HepG2 (cell line): ENCODE data around the gene ALDH16A1. TPM values are rescaled to one million over a fixed set of nuclear protein-coding genes. Genes with fewer than 3 reads are reported as not detected.

Experiments
- EP300 ChIP-seq, 3 experiments: sonication (generic) in 1 of 3; formaldehyde crosslinking in 1 of 3; IDR thresholded peaks; 2 replicates each; pipeline versions ENCODE4 v1.5.1 to v1.6.1; 2011 to 2020; ENCODE audit warnings: low read depth in 2 of 3, low read length in 2 of 3, borderline replicate concordance in 1 of 3, improper control_type of control experiment in 1 of 3, mild to moderate bottlenecking in 1 of 3, missing genetic modification reagents in 1 of 3, moderate library complexity in 1 of 3
- HIVEP1 ChIP-seq: sonication (generic); formaldehyde crosslinking; IDR thresholded peaks from 2 replicates; pipeline ENCODE4 v1.4.0; 2020; ENCODE audit warnings: mild to moderate bottlenecking, missing genetic modification reagents
- IKZF1 ChIP-seq: fragments of 450-650 bp; IDR thresholded peaks from 2 replicates; pipeline ENCODE4 v1.7.1; 2016
- KDM4B ChIP-seq: sonication (generic); formaldehyde crosslinking; IDR thresholded peaks from 2 replicates; pipeline ENCODE4 v1.4.0; 2020; ENCODE audit warnings: missing genetic modification reagents
- NFYB ChIP-seq: sonication (generic); formaldehyde crosslinking; IDR thresholded peaks from 2 replicates; pipeline ENCODE4 v1.4.0; 2020; ENCODE audit warnings: missing genetic modification reagents
- PHF8 ChIP-seq: sonication (generic); formaldehyde crosslinking; IDR thresholded peaks from 2 replicates; pipeline ENCODE4 v1.5.0; 2020; ENCODE audit warnings: missing genetic modification reagents
- PRDM15 ChIP-seq: sonication (generic); formaldehyde crosslinking; IDR thresholded peaks from 2 replicates; pipeline ENCODE4 v1.4.0; 2020; ENCODE audit warnings: missing genetic modification reagents
- RCOR2 ChIP-seq: IDR thresholded peaks from 2 replicates; pipeline ENCODE4 v1.6.1; 2016; ENCODE audit warnings: missing biosample characterization, missing genetic modification reagents
- TMF1 ChIP-seq: sonication (generic); formaldehyde crosslinking; IDR thresholded peaks from 2 replicates; pipeline ENCODE4 v1.8.1; 2022; ENCODE audit warnings: low read depth, missing genetic modification reagents
- TRAFD1 ChIP-seq: sonication (generic); formaldehyde crosslinking; IDR thresholded peaks from 2 replicates; pipeline ENCODE4 v1.5.1; 2020; ENCODE audit warnings: missing genetic modification reagents, mild to moderate bottlenecking, borderline replicate concordance
- ZNF24 ChIP-seq: fragments of 450-650 bp; IDR thresholded peaks from 2 replicates; pipeline ENCODE4 v1.6.1; 2017; ENCODE audit warnings: antibody characterized with exemption, mild to moderate bottlenecking
- ZNF264 ChIP-seq: sonication (generic); formaldehyde crosslinking; IDR thresholded peaks from 2 replicates; pipeline ENCODE4 v1.4.0; 2020; ENCODE audit warnings: missing genetic modification reagents
- ZNF34 ChIP-seq: sonication (generic); formaldehyde crosslinking; IDR thresholded peaks from 2 replicates; pipeline ENCODE4 v1.4.0; 2020; ENCODE audit warnings: mild to moderate bottlenecking, missing genetic modification reagents, borderline replicate concordance
- ZNF510 ChIP-seq: sonication (generic); formaldehyde crosslinking; IDR thresholded peaks from 2 replicates; pipeline ENCODE4 v1.4.0; 2020; ENCODE audit warnings: low read depth, mild to moderate bottlenecking, missing genetic modification reagents
- ZNF773 ChIP-seq: sonication (generic); formaldehyde crosslinking; IDR thresholded peaks from 2 replicates; pipeline ENCODE4 v1.4.0; 2020; ENCODE audit warnings: missing genetic modification reagents, borderline replicate concordance
- ZNF878 ChIP-seq: sonication (generic); formaldehyde crosslinking; IDR thresholded peaks from 2 replicates; pipeline ENCODE4 v1.8.1; 2023; ENCODE audit warnings: mild to moderate bottlenecking, missing genetic modification reagents, moderate library complexity
- polyA plus RNA-seq, 8 experiments: library from polyadenylated mRNA; depleted of rRNA in 3 of 8; stranded (reverse) in 7 of 8; unstranded in 1 of 8; fragments of >200 nt; fragmentation: Illumina TruSeq in 4 of 8; extraction: Trizol in 4 of 8; gene quantifications; 2 replicates each; pipeline versions ENCODE4 v1.2.1 to v1.2.3, GENCODE V29; 2011 to 2016; ENCODE audit warnings: low read depth in 4 of 8, missing spikeins in 1 of 8, mixed read lengths in 1 of 8; ENCODE audit not compliant: insufficient read depth in 1 of 8
- total RNA-seq, 5 experiments: library from RNA; depleted of rRNA; stranded (reverse); fragments of >200 nt; fragmentation: Illumina TruSeq; extraction: Trizol; gene quantifications; 2 replicates each; pipeline ENCODE4 v1.2.3, GENCODE V29; 2016; ENCODE audit warnings: low read depth in 1 of 5

ALDH16A1 gene
- total and polyA plus RNA-seq, 2 of the 13 experiments (the other 11 are each of a cell fraction or from before 2014, with no cell fraction given): 8.4 to 34.9 TPM

GRCh38 chr19:49502866-49503581 lies 50.0 kb downstream of the ALDH16A1 start (continued):
- TF ChIP-seq TRAFD1 (CRISPR knock-in tag): no peak
- TF ChIP-seq ZNF878 (CRISPR knock-in tag): no peak
- TF ChIP-seq RCOR2 (CRISPR knock-in tag): peak; percentile 51; the same call in 1 of the 2 replicates
- no peak for TF ChIP-seq TMF1
- TF ChIP-seq PRDM15: no peak
- TF ChIP-seq ZNF510: no peak
- no peak for TF ChIP-seq EP300 (IDR thresholded peaks at IDR 0.05; ENCODE audit: low read depth in 2 of 2, low read length in 2 of 2)
- TF ChIP-seq EP300 (CRISPR knock-in tag; IDR thresholded peaks at IDR 0.05; ENCODE audit: borderline replicate concordance): no peak
- no peak for TF ChIP-seq ZNF773
- TF ChIP-seq KDM4B: no peak
- no peak for TF ChIP-seq ZNF34 (CRISPR knock-in tag)
- no peak for TF ChIP-seq IKZF1
- TF ChIP-seq ZNF24: no peak
- no peak for TF ChIP-seq PHF8
- no peak for TF ChIP-seq ZNF264 (CRISPR knock-in tag)
- TF ChIP-seq HIVEP1 (CRISPR knock-in tag): 0 out of 2 replicates have a peak, but pooled peaks have one; percentile 41
- no peak for TF ChIP-seq NFYB (CRISPR knock-in tag)
